ENCODE data around the gene BBIP1. TPM values are rescaled to one million over a fixed set of nuclear protein-coding genes. Genes with fewer than 3 reads are reported as not detected.
A peak's percentile ranks its signal among the peaks of the same experiment; 100 is the strongest.

BBIP1 gene
- total RNA-seq (34.8 TPM), polyA plus RNA-seq (ENCODE audit: insufficient read depth, low read depth, low replicate concordance) (36.1 TPM)
- long read RNA-seq, donor 1, transcript BBIP1-207 (4 exons, 2,119 nt): major isoform, 11 of 31 reads
- long read RNA-seq, donor 1, partial matches to known transcripts: 10 of 31 reads
- long read RNA-seq, donor 1, other reads (novel, unspliced or antisense): 8 of 31 reads
- long read RNA-seq, donor 2, full-length matches to known transcripts: 18 of 18 reads
- long read RNA-seq, donor 2, partial matches to known transcripts: 0 of 18 reads
- long read RNA-seq, donor 2, other reads (novel, unspliced or antisense): 0 of 18 reads
- long read RNA-seq, donor 3, full-length matches to known transcripts: 21 of 21 reads
- long read RNA-seq, donor 3, partial matches to known transcripts: 0 of 21 reads
- long read RNA-seq, donor 3, other reads (novel, unspliced or antisense): 0 of 21 reads
- long read RNA-seq, donor 4, full-length matches to known transcripts: 12 of 12 reads
- long read RNA-seq, donor 4, partial matches to known transcripts: 0 of 12 reads
- long read RNA-seq, donor 4, other reads (novel, unspliced or antisense): 0 of 12 reads
- long read RNA-seq, donor 5, partial matches to known transcripts: 0 of 1 reads
- long read RNA-seq, donor 5, other reads (novel, unspliced or antisense): 0 of 1 reads
- long read RNA-seq, donor 6, full-length matches to known transcripts: 13 of 13 reads
- long read RNA-seq, donor 6, partial matches to known transcripts: 0 of 13 reads
- long read RNA-seq, donor 6, other reads (novel, unspliced or antisense): 0 of 13 reads
- long read RNA-seq, donor 7, partial matches to known transcripts: 0 of 13 reads
- long read RNA-seq, donor 7, other reads (novel, unspliced or antisense): 7 of 13 reads
- long read RNA-seq, donor 8, full-length matches to known transcripts: 11 of 11 reads
- long read RNA-seq, donor 8, partial matches to known transcripts: 0 of 11 reads
- long read RNA-seq, donor 8, other reads (novel, unspliced or antisense): 0 of 11 reads
- long read RNA-seq, donor 9, transcript BBIP1-207 (4 exons, 2,119 nt): major isoform, 7 of 11 reads
- long read RNA-seq, donor 9, partial matches to known transcripts: 0 of 11 reads
- long read RNA-seq, donor 9, other reads (novel, unspliced or antisense): 0 of 11 reads
- long read RNA-seq, donor 10, full-length matches to known transcripts: 20 of 20 reads
- long read RNA-seq, donor 10, partial matches to known transcripts: 0 of 20 reads
- long read RNA-seq, donor 10, other reads (novel, unspliced or antisense): 0 of 20 reads

- H3K9ac ChIP-seq (ENCODE audit: low read length in 3 of 3): peak within 1 kb of the TSS; percentile 95 to 99 (median 96)
- peak; percentile 3 for TF ChIP-seq CTCF (IDR thresholded peaks at IDR 0.05; ENCODE audit: borderline replicate concordance, extremely low read depth, insufficient read depth)
- intact Hi-C loops (cut with DNase I): no loop called here
- H3K27me3 ChIP-seq (ENCODE audit: control insufficient read depth, insufficient read depth, low read length): no peaks in the 10 kb centered on the region
- H3K27ac ChIP-seq (ENCODE audit: low read depth in 2 of 2, low read length in 2 of 2): peak within 1 kb of the TSS; percentile 100
- DNase-seq (peak in 2 of 5 donors; percentile 100), FAIRE-seq (peak; percentile 98)
- H3K4me3 ChIP-seq (ENCODE audit: low read length in 3 of 3): peak within 1 kb of the TSS; percentile 99 to 100 (median 100)
- H3K36me3 ChIP-seq (ENCODE audit: control insufficient read depth in 2 of 3, insufficient read depth in 3 of 3, low read length in 3 of 3): no peaks in the 10 kb centered on the region
- H3K4me1 ChIP-seq (ENCODE audit: control insufficient read depth in 2 of 3, insufficient read depth in 2 of 3, low read depth in 1 of 3, low read length in 3 of 3): peaks cover 3 to 11% (median 5%) of the 10 kb centered on the region in 3 donors
- H3K9me3 ChIP-seq (ENCODE audit: control insufficient read depth in 2 of 3, insufficient read depth in 1 of 3, low read length in 3 of 3): no peaks in the 10 kb centered on the region
These were observed at the start of gene BBIP1 for GRCh38 chr10:110918643-110919348. TSS of gene BBIP1 (minus strand) at chr10:110919180. CDS start at chr10:110918157, 1,023 bp downstream.

GRCh38 chr10:110967645-110968044, 48.7 kb upstream of the BBIP1 start:
- Histone ChIP-seq H3K9me3 (ENCODE audit: control insufficient read depth in 2 of 3, insufficient read depth in 1 of 3, low read length in 3 of 3) (no peaks in the 10 kb centered on the region), H3K27me3 (ENCODE audit: control insufficient read depth, insufficient read depth, low read length) (no peaks in the 10 kb centered on the region), H3K36me3 (ENCODE audit: control insufficient read depth in 2 of 3, insufficient read depth in 3 of 3, low read length in 3 of 3) (no peaks in the 10 kb centered on the region), H3K9ac (ENCODE audit: low read length in 3 of 3) (no peak overlapping the region), H3K27ac (ENCODE audit: low read depth in 2 of 2, low read length in 2 of 2) (no peak overlapping the region), H3K4me3 (ENCODE audit: low read length in 3 of 3) (no peak overlapping the region), H3K4me1 (ENCODE audit: control insufficient read depth in 2 of 3, insufficient read depth in 2 of 3, low read depth in 1 of 3, low read length in 3 of 3) (peaks cover 0 to 8% (median 0%) of the 10 kb centered on the region in 3 donors)
- FAIRE-seq: no peak
- intact Hi-C loops (cut with DNase I): no loop called here
- no peak for DNase-seq
- TF ChIP-seq CTCF (IDR thresholded peaks at IDR 0.05; ENCODE audit: borderline replicate concordance, extremely low read depth, insufficient read depth): no peak

GRCh38 chr10:110967009-110967630, 48.1 kb upstream of the BBIP1 start:
- Histone ChIP-seq H3K9ac (ENCODE audit: low read length in 3 of 3) (no peak overlapping the region), H3K27ac (ENCODE audit: low read depth in 2 of 2, low read length in 2 of 2) (no peak overlapping the region), H3K9me3 (ENCODE audit: control insufficient read depth in 2 of 3, insufficient read depth in 1 of 3, low read length in 3 of 3) (no peaks in the 10 kb centered on the region), H3K27me3 (ENCODE audit: control insufficient read depth, insufficient read depth, low read length) (no peaks in the 10 kb centered on the region), H3K36me3 (ENCODE audit: control insufficient read depth in 2 of 3, insufficient read depth in 3 of 3, low read length in 3 of 3) (no peaks in the 10 kb centered on the region), H3K4me3 (ENCODE audit: low read length in 3 of 3) (no peak overlapping the region), H3K4me1 (ENCODE audit: control insufficient read depth in 2 of 3, insufficient read depth in 2 of 3, low read depth in 1 of 3, low read length in 3 of 3) (peaks cover 0 to 6% (median 3%) of the 10 kb centered on the region in 3 donors)
- FAIRE-seq: no peak
- DNase-seq: no peak
- intact Hi-C loops (cut with DNase I): no loop called here
- no peak for TF ChIP-seq CTCF (IDR thresholded peaks at IDR 0.05; ENCODE audit: borderline replicate concordance, extremely low read depth, insufficient read depth)

Measured in kidney (tissue), 22 donors.